G401.6 (cell line): ENCODE data around the gene ARL6IP6.
"Not testable (repeated sequence)": the region's sequence is repeated elsewhere in the genome, so short reads cannot be mapped to it uniquely, and the experiment has no call there.

Source experiments
- FAIRE-seq: peaks from 2 replicates; lab custom pipeline; 2012; peaks lifted over from hg19 to GRCh38; lab: Jason Lieb, UNC

The ARL6IP6 gene

GRCh38 chr2:152723918-152724317 lies 5.5 kb downstream of the ARL6IP6 start:
- no peak for FAIRE-seq

GRCh38 chr2:152729844-152730243 lies 11.4 kb downstream of the ARL6IP6 start:
- FAIRE-seq = no peak

- no peak for FAIRE-seq
Observed at GRCh38 chr2:152730591-152731333, 12.3 kb downstream of the ARL6IP6 start.

- not testable (repeated sequence) for FAIRE-seq
Observed at GRCh38 chr2:152737509-152737908, 19.1 kb downstream of the ARL6IP6 start.

GRCh38 chr2:152738438-152738837 lies 20.0 kb downstream of the ARL6IP6 start:
- FAIRE-seq = no peak

- not testable (repeated sequence) for FAIRE-seq
Observed at GRCh38 chr2:152739705-152740104, 21.3 kb downstream of the ARL6IP6 start.

GRCh38 chr2:152740743-152741328 lies 22.4 kb downstream of the ARL6IP6 start:
- peak; percentile 98 for FAIRE-seq

GRCh38 chr2:152743002-152743401 lies 24.6 kb downstream of the ARL6IP6 start:
- FAIRE-seq = peak; percentile 74

- FAIRE-seq = not testable (repeated sequence)
Observed at GRCh38 chr2:152747751-152748150, 29.3 kb downstream of the ARL6IP6 start.

- FAIRE-seq = no peak
Observed at GRCh38 chr2:152755029-152755428, 36.6 kb downstream of the ARL6IP6 start.

GRCh38 chr2:152759290-152760072 lies 41.1 kb downstream of the ARL6IP6 start:
- FAIRE-seq = no peak

GRCh38 chr2:152761214-152761613 lies 42.8 kb downstream of the ARL6IP6 start:
- no peak for FAIRE-seq

- FAIRE-seq = no peak
Observed at GRCh38 chr2:152762202-152762601, 43.8 kb downstream of the ARL6IP6 start.

- not testable (repeated sequence) for FAIRE-seq
Observed at GRCh38 chr2:152763208-152763607, 44.8 kb downstream of the ARL6IP6 start.

GRCh38 chr2:152763651-152764050 lies 45.2 kb downstream of the ARL6IP6 start:
- FAIRE-seq = no peak

GRCh38 chr2:152766928-152767327 lies 48.5 kb downstream of the ARL6IP6 start:
- FAIRE-seq = no peak

GRCh38 chr2:152781175-152781574 lies 62.8 kb downstream of the ARL6IP6 start:
- no peak for FAIRE-seq

GRCh38 chr2:152782171-152782570 lies 63.8 kb downstream of the ARL6IP6 start:
- FAIRE-seq = no peak

GRCh38 chr2:152790883-152791282 lies 72.5 kb downstream of the ARL6IP6 start:
- no peak for FAIRE-seq

- no peak for FAIRE-seq
Observed at GRCh38 chr2:152791979-152792378, 73.6 kb downstream of the ARL6IP6 start.

- FAIRE-seq = no peak
Observed at GRCh38 chr2:152792974-152793373, 74.6 kb downstream of the ARL6IP6 start.

- FAIRE-seq = no peak
Observed at GRCh38 chr2:152796941-152797340, 78.5 kb downstream of the ARL6IP6 start.
